ENCODE data around the gene ACOT7.

The ACOT7 gene

GRCh38 chr1:6262555-6263420 is 130.8 kb downstream of the ACOT7 start:
- DNase-seq = no peak

GRCh38 chr1:6261615-6261995 is 132.0 kb downstream of the ACOT7 start:
- DNase-seq = peak; percentile 90

GRCh38 chr1:6260961-6261614 is 132.5 kb downstream of the ACOT7 start, which contains the start of gene GPR153:
Gene GPR153 (minus strand): TSS chr1:6261098. CDS start chr1:6254905, 6,193 bp downstream.
- DNase-seq = peak; percentile 81

- DNase-seq = peak; percentile 61
Measured at GRCh38 chr1:6260433-6260934, 133.1 kb downstream of the ACOT7 start.

DNA sequence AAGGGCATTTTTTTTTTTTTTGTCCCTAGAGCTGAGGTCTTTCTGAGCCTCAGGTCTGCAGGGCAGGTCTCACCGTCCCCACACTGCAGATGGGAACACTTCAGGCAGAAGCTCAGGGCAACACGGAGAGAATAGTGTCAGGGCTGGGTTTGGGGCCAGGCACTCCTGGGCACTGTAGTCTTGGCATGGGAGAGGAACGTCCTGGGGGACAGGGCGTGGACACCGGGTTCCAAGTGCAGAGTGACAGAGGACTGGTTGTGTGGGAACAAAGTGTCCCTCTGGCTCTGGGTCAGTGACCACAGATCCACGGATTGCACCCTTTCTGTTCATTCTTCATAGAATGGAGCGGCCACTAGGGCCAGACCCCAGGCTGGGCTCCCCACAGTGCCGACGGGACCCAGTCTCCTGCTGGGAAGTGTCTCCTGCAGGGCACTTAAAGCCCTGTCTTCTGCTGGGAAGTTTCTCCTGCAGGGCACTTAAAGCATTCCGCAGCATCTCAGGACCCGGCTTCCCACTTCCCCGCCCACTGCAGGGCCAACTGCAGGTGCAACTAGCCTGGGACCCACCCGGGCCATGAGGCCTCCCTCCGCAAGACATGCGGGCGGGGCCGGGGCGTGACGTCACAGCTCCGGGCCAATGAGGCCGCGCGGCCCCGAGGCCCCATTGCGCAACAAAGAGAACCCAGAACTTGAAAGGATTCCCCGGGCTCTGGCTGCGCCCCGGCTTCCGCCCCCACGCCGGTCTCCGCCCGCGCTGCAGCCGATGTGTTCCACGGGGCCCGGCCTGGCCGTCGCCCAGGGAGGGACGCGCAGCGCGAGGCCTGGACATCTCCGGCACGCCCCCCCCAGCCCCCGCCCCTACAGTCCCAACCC is 133.8 kb downstream of the ACOT7 start:
- peak; percentile 86 for DNase-seq

GRCh38 chr1:6258675-6259074 is 134.9 kb downstream of the ACOT7 start:
- DNase-seq = peak; percentile 35

- no peak for DNase-seq
Measured at GRCh38 chr1:6257541-6258069, 136.0 kb downstream of the ACOT7 start.

DNA sequence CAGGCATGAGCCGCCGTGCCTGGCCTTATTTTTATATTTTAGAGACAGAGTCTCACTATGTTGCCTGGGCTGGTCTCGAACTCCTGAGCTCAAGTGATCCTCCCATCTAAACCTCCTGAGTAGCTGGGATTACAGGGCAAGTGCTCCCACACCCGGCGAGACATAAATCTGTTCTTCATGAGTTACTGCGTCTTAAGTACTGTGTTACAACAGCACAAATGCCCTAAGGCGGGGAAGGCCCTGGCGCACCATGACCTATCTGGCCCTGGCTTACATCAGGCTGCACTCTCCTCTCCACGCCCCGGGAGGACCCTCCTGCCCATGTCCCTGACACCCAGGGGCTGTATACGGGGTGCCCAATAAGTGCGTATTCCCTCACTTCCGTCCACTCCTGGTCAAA is 136.9 kb downstream of the ACOT7 start:
- peak; percentile 25 for DNase-seq

DNA sequence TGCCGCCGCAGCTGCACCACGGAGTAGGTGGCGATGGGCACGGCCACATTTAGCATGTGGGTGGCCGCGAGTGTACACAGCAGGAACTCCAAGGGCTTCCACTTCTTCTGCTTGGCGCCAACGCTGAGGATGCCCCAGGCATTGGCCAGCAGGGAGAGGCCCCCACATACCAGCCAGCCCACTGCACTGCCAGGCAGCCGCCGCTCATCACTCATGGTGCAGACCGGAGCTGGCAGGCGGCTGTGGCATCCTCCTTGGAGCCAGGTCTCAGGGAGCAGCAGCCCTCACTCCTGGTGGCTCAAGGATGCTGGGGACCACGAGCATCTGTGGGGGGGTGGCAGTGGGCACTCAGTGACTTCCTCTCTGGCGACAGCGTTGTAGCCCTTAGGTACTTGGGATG is 138.9 kb downstream of the ACOT7 start:
- no peak for DNase-seq

- DNase-seq = no peak
Measured at GRCh38 chr1:6253380-6253779, 140.2 kb downstream of the ACOT7 start.

DNA sequence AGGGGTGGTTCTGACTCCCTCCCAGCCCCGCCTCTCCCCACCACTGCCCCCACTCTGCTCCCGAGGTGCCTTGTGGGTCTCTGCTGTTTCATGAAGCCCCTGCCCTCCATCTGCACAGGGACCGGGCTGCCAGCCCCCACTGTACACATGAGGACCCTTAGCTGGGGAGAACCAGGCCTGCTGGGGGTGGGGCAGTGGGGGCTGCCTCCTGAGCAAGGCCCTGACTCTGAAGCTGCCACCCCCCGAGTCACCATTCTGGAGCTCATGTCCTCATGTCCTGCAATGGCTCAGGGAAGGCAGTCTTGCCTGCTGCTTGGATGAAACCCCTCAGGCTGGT is 141.2 kb downstream of the ACOT7 start:
- no peak for DNase-seq

DNA sequence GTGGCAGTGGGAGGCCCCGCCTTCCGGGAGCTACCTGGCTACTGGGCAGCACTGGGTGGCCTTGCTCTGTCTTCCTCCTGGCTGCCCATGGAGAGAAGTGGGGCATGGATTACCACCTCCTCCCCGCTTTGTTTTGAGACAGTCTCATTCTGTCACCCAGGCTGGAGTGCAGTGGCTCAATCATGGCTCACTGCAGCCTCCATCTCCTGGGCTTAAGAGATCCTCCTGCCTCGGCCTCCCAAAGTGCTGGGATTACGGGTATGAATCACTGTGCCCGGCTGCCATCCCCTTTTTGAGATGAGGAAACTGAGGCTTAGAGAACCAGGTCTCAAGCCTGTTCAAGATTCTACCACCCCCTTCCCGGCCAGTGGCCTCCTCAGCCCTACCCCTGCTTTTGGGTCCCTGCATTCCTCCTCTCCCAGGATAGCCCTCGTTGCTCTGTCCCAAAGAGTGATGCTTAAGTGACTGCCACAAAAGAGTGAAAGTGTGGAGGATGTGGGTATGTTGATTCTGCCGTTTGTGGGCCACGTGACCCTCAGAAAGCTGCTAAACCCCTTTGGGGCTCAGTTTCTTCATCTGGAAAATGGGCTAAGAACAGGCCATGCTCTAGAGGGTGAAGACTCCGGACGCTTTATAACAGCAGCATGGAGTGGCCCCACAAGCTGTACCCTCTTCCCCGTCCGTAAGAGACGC is 141.7 kb downstream of the ACOT7 start:
- no peak for DNase-seq

DNA sequence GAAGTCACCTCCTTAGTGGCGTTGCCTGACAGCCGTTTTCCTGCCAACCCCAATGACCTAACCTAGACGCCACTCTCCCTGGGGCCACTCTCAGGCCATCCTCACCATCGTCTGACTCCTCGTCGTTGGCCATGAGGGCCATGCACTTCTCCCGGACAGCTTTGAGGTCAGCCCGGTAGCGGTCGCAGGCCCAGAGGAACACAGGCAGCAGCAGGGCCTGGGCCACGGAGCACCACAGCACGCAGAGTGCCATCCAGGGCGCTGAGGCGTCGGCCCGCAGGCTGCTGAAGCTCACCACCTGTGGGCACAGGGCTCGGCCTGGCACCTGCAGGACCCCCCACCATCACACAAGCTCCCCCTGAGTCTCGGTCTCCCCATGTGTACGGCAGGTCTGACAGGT is 142.3 kb downstream of the ACOT7 start:
- DNase-seq = no peak

GRCh38 chr1:6249739-6250689 is 143.6 kb downstream of the ACOT7 start:
- peak; percentile 45 for DNase-seq

DNA sequence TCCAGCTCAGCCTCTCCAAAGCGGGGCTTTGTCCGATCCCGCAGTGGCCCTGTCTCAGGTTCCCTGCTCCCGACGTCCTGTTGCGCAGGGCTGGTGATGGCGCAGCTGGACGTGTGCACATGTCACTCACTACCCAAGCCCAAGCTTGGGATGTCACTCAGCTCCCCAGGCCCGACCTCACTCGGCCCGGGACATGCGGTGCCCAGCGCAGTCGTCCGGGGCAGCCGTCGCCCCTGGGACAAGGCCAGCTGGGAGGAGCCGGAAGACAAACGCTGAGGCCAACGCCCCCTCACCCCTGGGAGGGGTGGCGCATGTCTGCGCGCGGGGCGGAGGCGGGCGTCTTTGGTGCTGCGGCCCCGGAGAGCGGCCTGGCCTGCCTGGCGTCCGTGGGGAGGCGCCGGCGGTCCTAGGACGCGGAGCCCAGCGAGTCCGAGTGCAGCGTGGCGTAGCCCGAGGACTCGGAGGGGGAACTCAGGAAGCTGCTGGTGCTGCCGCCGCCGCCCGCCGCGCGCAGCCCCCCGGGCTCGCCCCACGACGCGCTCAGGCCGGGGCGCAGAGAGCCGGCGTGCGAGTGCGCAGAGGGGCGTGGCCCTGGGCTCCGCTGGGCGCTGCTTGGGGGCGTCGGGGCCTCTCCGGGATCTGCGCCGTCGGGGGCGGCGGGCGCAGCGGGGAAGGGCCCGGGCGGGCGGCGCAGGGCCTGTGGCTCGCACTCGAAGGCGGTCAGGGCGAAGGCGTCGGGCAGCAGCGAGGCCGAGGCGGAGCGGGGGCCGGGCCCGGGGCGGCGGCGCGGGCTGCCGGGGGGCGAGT is 144.4 kb downstream of the ACOT7 start:
- DNase-seq = peak; percentile 47

- DNase-seq = no peak
Measured at GRCh38 chr1:6248161-6248776, 145.3 kb downstream of the ACOT7 start.

- no peak for DNase-seq
Measured at GRCh38 chr1:6247651-6248050, 145.9 kb downstream of the ACOT7 start.

- DNase-seq = peak; percentile 96
Measured at GRCh38 chr1:6246497-6247467, 146.8 kb downstream of the ACOT7 start.

All from NCI-H82 (cell line).